Dedifferentiated amniotic fluid mesenchymal stem cell (primary cell): Measurements from ENCODE around the gene PRM2.
"Not testable (repeated sequence)": the region's sequence is repeated elsewhere in the genome, so short reads cannot be mapped to it uniquely, and the experiment has no call there.

Experiments used
- DNase-seq: peaks from one replicate; pipeline ENCODE4 v3.0.0-alpha.2; 2016; ENCODE audit errors: extremely low spot score

PRM2 gene

GRCh38 chr16:11289696-11290095, 13.4 kb upstream of the PRM2 start:
- not testable (repeated sequence) for DNase-seq

- DNase-seq, result no peak
These were observed 12.9 kb upstream of the PRM2 start for GRCh38 chr16:11289202-11289601.

GRCh38 chr16:11285842-11286241, 9.6 kb upstream of the PRM2 start:
- no peak for DNase-seq

- no peak for DNase-seq
These were observed 7.6 kb upstream of the PRM2 start for GRCh38 chr16:11283820-11284248.

- no peak for DNase-seq
These were observed 4.6 kb upstream of the PRM2 start, which contains the start of gene PRM1 for GRCh38 chr16:11280616-11281522. Gene PRM1, minus strand, starts transcription at chr16:11281330. Its CDS starts 92 bp downstream, at chr16:11281238.

GRCh38 chr16:11278681-11279628, 2.7 kb upstream of the PRM2 start:
- DNase-seq, result no peak

- no peak for DNase-seq
These were observed 1.5 kb upstream of the PRM2 start for GRCh38 chr16:11277607-11278337.

- no peak for DNase-seq
These were observed 765 bp upstream of the PRM2 start for GRCh38 chr16:11276896-11277593.

- no peak for DNase-seq
These were observed 1.3 kb downstream of the PRM2 start for GRCh38 chr16:11274964-11275363.

- no peak for DNase-seq
These were observed 2.5 kb downstream of the PRM2 start for GRCh38 chr16:11273721-11274324.

GRCh38 chr16:11272921-11273720, 3.2 kb downstream of the PRM2 start, which contains the start of gene PRM3:
Gene PRM3, minus strand, starts transcription at chr16:11273629. Its CDS starts 34 bp downstream, at chr16:11273595.
- no peak for DNase-seq

GRCh38 chr16:11272484-11272883, 3.8 kb downstream of the PRM2 start:
- DNase-seq, result no peak

GRCh38 chr16:11271610-11272009, 4.7 kb downstream of the PRM2 start:
- no peak for DNase-seq

- no peak for DNase-seq
These were observed 5.6 kb downstream of the PRM2 start for GRCh38 chr16:11270602-11271162.

- DNase-seq, result no peak
These were observed 7.3 kb downstream of the PRM2 start, which contains the start of gene TNP2 for GRCh38 chr16:11268921-11269375. Gene TNP2, minus strand, starts transcription at chr16:11269325. Its CDS starts 63 bp downstream, at chr16:11269262.

- no peak for DNase-seq
These were observed 11.2 kb downstream of the PRM2 start for GRCh38 chr16:11265124-11265523.

- DNase-seq, result no peak
These were observed 12.0 kb downstream of the PRM2 start for GRCh38 chr16:11264155-11264832.

- no peak for DNase-seq
These were observed 12.5 kb downstream of the PRM2 start for GRCh38 chr16:11263737-11264136.
